GM12801 (cell line): ENCODE measurements around the gene NISCH.

Source experiments
- CTCF ChIP-seq: IDR thresholded peaks from one replicate; pipeline ENCODE4 v1.5.1; 2011; ENCODE audit warnings: control low read depth; ENCODE audit not compliant: insufficient read length; ENCODE audit errors: extremely low read depth

Gene NISCH

DNA sequence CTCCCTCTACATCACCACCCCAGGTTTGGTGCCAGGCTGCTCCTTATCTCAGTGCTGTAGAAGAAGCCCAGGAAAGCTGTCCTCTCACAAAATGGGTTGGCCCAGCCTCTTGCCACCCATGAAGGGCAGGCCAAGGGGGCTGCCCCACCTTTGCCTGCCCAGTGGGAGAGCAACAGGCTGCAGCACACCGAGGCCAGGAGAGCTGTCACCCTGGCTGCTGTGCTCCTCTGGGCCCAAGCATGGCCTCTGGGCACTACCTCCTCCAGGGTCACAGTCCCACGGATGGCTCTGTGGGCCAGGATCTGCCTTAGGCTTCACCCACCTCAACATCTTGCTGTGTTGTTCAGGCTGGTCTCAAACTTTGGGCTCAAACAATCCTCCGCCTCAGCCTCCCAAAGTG lies 33.3 kb downstream of the NISCH start:
- TF ChIP-seq CTCF: no peak

DNA sequence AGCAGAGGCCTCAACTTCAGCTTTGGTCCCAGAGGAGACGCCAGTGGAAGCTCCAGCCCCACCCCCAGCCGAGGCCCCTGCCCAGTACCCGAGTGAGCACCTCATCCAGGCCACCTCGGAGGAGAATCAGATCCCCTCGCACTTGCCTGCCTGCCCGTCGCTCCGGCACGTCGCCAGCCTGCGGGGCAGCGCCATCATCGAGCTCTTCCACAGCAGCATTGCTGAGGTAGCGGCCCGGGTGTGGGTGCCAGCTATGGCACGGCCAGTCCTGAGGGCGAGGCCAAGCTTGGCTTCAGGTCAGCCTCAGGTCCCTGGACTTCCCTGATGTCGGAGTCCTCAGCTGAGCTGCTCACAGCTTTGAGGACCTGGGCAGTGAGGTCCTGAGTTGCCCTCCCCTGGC lies 34.0 kb downstream of the NISCH start:
- TF ChIP-seq CTCF: no peak

GRCh38 chr3:52490035-52490938 lies 34.9 kb downstream of the NISCH start:
- no peak for TF ChIP-seq CTCF

DNA sequence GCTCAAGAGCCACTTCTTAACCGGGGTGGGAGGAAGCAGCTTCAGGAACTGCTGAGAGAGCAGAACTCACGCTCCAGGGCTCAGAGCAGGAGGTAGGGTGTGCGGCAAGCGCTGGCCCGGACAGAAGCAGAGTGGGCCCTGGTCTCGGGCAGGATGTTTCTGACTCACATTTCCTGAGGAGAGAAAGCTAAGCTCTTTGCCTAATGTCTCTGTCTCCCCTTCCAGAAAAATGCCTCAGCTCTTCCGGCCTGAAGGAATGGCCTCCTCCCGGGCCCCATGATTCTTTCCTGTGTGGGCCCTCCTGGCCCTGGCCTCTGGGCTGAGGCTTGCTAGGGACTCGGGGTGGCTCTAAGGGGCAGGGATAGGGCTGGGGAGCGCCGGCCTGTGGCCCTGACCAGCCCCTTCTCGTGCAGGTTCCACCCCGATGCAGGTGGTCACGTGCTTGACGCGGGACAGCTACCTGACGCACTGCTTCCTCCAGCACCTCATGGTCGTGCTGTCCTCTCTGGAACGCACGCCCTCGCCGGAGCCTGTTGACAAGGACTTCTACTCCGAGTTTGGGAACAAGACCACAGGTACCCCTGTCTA lies 35.6 kb downstream of the NISCH start:
- TF ChIP-seq CTCF: no peak

DNA sequence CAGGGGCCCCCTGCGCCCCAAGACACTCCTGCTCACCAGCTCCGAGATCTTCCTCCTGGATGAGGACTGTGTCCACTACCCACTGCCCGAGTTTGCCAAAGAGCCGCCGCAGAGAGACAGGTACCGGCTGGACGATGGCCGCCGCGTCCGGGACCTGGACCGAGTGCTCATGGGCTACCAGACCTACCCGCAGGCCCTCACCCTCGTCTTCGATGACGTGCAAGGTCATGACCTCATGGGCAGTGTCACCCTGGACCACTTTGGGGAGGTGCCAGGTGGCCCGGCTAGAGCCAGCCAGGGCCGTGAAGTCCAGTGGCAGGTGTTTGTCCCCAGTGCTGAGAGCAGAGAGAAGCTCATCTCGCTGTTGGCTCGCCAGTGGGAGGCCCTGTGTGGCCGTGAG lies 36.7 kb downstream of the NISCH start:
- TF ChIP-seq CTCF: no peak

DNA sequence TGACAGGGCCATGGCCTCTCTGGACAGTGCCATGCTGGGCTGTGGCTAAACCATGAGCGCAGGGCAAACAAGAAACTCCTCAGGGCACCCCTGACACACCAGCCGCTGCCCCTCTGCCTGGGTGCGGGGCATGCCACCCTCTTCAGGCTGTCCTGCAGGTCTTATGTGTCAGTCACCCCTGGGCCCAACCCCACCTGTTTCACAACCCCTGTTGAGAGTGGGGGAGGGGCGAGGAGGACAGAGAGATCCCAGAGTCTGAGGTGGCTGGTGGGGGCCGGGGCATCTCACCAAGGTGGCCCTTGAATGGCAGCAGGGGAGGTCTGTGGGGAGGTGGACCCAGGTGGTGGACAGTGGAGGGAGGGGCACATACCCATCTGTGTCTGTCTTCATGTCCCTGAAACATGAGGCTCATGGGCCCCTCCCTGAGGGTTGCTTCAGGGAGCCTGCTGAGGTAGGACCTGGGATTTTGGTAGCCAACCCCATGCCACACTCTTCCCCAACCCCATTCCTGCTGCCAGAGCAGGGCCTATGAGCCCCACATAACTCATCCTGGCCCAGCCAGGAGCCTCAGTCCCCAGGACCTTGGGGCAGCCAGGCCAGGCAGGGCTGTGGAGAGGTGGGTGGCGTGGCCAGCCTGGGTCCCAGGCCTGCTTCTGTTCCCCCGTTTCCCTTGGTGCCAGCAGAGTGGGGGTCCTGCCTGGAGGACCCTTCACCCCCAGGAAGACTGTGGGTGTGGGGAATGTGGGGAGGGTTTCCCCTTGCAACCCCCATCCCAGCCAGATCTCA lies 38.0 kb downstream of the NISCH start:
- TF ChIP-seq CTCF: no peak

DNA sequence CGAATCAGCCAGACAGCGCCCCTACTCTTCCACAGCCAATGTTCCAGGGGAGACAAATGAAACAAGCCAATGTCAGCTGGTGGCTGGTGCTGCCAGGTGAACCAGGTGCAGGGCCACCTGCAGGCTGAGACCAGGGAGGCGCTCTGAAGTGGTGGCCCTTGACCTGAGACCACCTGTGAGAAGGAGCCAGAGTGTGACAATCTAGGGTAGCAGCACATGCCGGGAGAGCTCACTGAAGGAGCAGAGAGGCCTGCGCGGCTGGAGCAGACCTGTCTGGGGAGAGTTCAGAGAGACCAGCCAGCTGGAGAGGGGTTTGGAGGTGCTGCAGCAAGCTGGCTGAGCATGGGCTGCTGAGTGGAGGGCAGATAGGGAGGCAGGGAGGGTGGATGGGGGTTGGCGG lies 39.0 kb downstream of the NISCH start:
- no peak for TF ChIP-seq CTCF
